Dermis microvascular lymphatic vessel endothelial cell (primary cell): Measurements from ENCODE around the gene RCAN2. TPM values are rescaled to one million over a fixed set of nuclear protein-coding genes. Genes with fewer than 3 reads are reported as not detected.

Source experiments
- DNase-seq, 2 donors: peaks; one replicate each; pipeline versions ENCODE4 v3.0.0 to v3.0.0-alpha.2; 2010; ENCODE audit warnings: low read depth in 2 of 2
- total RNA-seq: library from RNA; depleted of rRNA; stranded (reverse); fragments of >200 nt; gene quantifications from 2 replicates; pipeline ENCODE4 v1.2.1, GENCODE V29; 2014

Gene RCAN2
- total RNA-seq, 1 donor from 2014 or later, result 0.26 TPM

DNA sequence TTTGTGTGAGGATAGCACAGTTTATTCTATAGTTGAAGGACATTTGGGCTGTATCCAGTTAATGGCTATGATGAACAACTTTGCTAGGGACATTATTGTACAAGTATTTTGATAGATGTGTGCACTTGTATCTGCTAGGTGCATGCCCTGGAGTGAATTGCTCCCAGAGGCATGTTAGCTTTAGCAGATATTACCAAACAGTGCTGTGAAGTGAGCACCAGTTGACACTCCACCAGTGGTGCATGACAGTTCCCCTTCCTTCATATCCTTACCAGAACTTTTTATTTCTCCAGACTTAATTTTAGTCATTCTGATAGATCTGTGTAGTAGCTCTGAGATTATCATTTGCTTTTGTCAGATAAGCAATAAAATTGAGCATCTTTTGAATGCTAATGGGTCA lies 271.6 kb downstream of the RCAN2 start:
- no peak for DNase-seq

DNA sequence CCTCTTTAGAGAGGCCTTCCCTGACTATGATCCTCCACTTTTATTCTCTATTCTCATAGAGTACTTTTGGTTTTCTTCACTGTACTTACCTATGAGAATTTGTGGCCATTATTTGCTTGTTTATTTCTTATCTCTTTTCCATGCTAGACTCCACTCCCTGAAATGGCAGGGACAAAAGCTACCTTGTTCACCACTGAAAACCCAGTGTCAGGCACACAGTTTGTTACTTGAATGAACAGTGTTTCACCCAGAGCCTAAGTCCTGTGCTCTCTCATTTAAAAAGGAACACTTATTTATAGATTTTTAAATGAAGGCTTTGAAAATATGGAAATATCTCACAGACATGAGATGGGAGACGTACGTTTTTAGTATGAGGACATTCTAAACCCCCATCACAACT lies 272.8 kb downstream of the RCAN2 start:
- DNase-seq, result no peak

DNA sequence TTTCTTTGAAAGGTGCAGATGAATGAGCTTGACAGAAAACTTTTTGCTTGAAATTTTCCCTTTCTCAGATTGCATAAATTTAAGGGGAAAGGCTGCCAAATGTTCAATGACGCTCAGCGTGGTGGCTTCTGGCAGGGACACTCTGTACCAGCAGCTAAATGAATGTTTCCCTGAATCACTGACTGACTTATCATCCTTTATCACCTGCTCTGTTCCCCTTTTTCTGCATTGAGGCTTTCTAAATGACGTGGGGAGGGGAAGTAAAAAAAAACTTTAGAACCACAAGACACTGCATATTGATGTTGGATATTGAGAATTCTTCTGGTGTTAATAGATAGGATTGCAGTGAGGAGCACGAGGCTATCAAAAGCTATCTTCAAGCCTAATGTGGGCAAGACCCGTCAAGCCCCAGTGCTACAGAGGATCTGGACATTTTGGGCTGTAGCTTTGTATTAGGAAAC lies 273.5 kb downstream of the RCAN2 start:
- no peak for DNase-seq

DNA sequence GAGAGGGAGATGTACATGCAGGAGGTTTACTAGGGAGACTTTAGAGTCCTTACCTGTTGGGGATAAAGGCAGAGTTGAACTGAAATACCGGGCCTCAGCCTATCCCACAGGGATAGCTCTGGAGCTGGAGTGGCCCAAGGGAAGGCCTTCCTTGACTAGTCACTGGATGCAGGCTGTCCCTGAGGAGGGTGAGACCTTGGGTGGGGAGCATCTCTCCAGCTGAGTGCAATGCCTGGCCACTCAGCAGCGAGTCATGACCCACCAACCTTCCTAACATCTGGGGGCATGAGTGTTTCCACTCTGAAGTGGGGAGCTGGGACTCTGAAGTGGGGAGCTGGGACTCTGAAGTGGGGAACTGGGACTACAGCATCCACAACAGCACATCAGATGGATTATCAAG lies 274.4 kb downstream of the RCAN2 start:
- no peak for DNase-seq

DNA sequence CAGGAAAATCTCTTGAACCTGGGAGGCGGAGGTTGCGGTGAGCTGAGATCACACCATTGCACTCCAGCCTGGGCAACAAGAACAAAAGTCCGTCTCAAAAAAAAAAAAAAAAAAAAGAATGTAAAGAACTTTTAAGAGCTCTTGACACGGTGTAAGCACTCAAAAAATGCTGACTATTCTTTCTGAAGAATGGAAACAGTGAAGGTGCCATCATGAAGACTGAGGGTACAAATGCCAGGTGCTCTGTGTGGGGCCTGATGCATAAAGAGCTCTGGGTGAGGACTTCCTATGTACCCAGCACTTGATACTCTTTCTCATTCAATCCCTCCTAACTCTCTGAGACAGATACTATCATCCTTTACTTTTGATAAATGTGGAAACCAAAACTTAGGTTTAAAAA lies 275.5 kb downstream of the RCAN2 start:
- DNase-seq, result no peak

DNA sequence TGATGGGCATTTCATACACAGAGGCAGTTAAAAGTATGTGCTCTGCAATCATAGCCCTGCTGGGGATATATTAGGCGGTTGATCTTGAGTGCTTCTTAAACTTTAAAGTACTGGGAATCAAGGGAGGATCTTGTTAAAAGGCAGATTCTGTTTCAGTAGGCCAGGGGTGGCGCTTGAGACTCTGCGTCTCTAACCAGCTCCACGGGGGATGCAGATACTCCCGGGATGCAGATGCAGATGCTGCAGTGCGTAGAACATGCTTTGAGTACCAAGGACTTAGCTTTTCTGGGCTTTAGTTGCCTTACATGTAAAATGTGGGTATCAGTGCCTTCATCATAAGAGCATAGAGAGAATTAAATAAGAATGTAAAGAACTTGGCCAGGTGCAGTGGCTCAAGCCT lies 276.0 kb downstream of the RCAN2 start:
- DNase-seq, result no peak

DNA sequence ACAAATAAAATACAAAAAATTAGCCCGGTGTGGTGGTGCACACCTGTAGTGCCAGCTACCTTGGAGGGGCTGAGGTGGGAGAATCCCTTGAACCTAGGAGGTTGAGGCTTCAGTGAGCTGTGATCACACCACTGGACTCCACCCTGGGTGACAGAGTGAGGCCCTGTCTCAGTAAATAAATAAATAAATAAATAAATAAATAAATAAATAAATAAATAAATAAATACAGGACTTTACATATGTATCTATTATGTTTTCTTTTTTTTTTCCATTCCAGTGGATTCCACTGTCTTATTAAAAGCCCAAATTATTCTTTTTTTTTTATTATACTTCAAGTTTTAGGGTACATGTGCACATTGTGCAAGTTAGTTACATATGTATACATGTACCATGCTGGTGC lies 279.3 kb downstream of the RCAN2 start:
- DNase-seq, result no peak

DNA sequence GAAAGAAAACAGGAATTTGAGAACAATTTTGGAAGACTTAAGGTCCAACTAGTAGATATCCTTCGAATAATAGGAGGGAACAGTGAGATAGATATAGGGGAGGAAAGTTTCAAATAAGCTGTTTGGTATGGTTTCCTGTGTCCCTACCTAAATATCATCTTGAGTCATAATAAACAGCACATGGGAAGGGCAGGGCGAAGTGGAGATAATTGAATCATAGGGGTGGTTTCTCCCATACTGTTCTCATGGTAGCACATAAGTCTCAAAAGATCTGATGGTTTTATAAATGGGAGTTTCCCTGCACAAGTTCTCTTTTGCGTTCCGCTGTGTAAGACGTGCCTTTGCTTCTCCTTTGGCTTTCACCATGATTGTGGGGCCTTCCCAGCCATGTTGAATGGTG lies 281.0 kb downstream of the RCAN2 start:
- DNase-seq, result no peak

DNA sequence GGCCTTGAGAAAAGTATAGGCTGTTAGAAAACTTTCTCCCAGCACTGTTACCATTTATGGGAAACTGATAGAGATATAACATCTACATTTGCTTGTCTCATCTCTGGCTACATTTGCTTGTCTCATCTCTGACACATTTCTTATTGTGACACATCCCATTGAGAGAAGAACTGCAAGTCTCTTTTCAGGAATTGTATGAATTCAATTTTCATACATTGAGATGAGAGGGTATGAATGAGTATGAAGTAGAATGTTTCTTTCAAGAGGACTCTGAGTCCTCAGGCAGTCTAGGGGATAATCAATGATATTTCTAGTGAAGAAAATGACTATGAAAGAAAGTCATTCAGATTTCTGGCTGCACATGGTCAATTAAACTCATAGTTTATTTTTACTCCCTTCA lies 282.9 kb downstream of the RCAN2 start:
- DNase-seq, result no peak

DNA sequence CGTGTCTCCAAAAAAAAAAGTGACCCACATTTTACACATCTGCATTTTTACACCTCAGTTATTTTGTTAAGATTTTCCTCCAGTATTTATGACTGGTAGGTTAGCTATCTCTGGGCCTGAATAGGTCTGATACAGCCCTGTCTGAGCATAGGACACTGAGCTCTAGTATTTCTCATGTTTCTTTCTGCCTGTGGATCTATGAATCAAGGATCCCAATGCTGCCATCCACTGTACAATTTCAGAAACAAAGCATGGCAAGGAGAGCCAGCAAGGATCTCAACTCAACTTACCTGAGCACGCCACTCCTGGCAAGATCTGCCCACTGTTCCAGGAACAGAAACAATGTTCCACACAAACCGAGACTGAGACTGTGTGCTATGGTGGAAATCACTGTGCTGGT lies 284.1 kb downstream of the RCAN2 start:
- no peak for DNase-seq

DNA sequence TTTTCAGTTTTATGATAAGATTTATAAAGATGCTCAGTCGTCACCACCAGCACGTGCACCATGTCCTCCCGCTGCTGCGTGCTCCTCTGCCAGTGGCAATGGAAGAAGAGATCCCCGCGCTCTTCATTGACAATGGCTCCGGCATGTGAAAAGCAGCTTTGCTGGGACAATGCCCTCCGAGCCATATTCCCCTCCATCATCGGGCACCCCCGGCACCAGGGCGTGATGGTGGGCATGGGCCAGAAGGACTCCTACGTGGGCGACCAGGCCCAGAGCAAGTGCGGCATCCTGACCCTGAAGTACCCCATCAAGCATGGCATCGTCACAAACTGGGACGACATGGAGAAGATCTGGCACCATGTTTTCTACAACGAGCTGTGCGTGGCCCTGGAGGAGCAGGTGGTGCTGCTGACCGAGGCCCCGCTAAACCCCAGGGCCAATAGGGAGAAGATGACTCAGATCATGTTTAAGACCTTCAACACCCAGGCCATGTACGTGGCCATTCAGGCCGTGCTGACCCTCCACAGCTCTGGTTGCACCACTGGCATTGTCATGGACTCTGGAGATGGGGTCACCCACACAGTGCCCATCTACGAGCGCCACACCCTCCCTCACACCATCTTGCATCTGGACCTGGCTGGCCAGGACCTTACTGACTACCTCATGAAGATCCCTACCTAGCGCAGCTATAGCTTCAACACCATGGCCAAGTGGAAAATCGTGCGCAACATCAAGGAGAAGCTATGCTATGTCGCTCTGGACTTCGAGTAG lies 286.2 kb downstream of the RCAN2 start:
- DNase-seq, result no peak

DNA sequence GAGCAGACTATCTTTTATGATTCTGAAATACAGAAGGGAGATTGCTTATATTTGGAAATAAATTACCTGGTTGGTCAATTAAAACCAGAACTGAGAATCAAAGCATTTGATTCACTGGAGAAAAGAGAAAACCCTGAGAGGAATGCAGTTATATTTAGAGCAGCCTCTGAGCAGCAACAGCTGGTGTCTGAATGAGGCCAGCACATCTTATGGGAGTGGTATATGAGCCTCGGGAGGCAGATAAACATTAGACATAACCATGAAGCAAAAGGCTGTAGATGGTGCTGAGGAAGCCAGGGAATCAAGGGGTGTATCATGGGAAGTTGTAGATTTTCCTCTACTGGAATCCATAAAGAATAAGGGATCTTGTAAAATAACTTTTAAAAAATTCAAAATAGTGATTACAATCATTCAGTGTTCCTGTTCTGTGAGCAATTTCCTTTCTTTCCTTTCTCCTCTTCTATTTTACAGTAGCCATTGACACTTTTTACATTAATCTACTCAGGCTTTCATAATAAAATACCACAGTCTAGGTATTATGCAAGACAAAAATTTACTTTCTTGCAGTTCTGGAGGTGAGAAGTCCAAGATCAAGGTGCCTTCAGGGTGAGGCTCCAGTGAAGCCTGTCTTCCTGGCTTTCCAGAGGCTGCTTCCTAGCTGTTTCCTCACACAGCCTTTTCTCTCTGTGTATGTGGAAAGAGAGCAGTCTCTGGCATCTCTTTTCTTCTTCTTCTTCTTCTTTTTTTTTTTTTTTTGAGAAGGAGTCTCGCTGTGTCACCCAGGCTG lies 287.7 kb downstream of the RCAN2 start:
- DNase-seq, result no peak

DNA sequence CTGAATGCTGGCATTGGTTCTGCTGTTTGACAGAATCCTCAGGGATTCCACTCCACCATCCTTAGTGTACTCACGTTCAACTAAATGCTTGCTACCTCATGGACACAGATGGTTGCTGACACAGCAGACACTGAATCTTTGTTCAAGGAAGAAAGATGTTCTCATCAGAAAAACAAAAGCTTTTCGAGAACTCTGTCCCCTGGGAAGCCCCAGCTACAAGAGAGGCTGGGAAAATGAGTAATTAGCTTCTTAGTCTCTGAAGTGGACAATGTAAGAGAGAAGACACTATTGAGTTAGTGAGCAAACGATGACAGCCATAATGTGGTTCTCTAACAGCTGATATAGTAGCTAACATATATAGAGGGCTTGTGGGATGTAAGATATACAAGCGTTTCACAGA lies 289.5 kb downstream of the RCAN2 start:
- DNase-seq, result no peak

DNA sequence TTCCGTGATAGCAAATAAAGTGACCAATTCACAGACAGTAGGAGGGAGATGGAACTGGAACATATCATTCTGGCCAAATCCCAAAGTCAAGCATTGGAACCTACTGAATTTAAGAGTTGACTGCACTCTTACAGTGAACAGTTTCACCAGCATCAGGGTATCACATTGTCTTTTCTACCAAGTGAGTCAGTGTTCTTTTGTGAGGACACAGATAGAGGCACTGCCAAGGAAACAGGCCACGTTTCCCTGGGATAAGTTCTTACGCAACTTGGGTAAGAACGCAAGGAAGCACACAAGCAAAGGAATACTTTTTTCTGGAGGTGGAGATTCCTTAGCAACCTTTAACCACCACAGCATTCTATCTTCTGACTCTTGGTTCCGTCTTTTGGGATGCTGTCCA lies 291.9 kb downstream of the RCAN2 start:
- DNase-seq, result no peak

DNA sequence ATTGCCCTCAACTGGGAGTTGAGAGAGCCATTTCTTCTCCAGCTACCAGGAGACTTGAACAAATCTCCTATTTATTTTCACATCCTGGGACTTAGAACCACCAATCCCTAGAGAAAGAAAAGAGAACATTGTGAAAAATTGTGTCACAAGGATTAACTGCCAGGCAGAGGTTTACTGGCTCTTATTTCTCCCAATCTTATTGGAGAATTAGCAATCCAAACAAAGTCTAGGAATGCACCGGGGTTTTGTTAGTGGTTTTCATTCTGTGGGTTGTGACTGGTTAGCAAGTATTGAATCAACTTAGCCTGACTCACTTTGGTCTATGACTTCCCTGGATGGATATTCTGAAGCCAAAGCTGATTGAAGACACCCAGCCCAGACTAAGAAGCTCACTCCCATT lies 299.3 kb downstream of the RCAN2 start:
- no peak for DNase-seq

DNA sequence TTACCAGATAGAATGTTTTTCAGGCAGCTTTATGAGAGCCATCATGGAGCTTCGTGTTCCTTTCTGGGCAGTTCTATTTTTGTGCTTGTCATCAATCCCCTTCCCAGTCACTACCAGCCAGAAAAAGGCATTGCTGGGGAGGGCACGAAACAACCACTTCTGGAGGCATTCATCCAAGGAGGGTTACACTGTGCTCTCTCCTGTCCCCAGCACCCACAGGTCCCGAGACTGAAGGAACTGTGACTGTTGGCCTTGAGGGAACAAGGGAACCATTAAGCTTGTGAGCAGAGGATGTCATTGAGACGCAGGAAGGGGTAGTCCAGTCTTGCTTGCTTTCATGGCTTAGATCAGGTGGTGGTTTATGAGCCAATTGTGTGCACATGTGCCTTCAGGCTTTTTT lies 300.4 kb downstream of the RCAN2 start:
- DNase-seq, result no peak

DNA sequence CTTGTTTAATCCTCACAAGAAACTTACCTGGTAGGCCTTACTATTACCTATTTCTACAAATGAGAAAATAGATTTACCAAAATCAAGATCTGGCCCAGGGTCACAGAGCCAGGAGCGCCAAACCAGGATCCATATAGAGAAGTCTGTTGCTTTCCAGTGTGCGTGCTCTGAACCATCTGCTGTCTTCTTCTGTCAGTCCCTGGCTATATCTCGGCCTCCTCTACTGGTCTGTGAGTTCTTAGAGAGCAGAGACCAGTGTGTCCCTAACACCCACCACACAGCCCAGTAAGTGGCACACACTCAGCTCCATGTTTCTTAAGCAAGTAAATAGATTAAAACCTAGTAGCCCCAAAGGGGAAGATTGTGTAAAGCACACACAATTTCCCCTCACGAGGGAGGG lies 301.5 kb downstream of the RCAN2 start:
- no peak for DNase-seq

DNA sequence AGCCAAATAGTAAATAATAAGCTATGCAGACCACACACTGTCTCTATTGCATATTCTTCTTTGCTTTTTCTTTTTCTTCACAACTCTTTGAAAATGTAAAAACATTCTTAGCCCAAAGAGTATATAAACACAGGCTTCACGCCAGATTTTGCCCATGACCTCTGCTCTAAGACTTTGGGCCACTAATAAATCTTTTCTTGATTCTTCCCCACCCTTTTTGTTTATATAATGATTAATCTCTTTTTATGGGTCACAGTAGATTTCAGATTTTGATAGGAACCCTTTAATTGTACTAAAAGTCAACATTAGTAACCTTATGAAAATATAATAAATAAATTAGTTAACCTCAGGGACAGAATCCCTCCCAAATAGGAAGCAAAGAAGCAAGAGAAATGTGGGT lies 304.7 kb downstream of the RCAN2 start:
- DNase-seq, result no peak

DNA sequence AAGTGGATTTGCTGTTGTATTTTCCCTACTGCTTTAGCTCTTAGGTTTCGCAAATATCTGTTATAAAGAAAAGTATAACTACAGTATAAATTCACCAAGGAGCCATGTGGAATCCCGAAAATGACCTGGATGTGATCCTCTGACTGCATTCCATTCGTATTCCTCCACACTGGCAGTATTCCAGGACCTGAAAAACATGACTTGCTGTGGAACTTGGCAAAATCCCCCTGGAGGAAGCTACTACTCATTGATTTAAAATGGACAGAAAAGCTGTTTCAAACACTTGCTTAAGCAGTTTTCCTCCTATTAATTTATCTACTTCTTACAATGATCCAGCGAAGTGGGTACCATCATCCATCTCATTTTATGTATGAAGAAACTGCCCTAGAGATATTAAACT lies 307.1 kb downstream of the RCAN2 start:
- peak; percentile 24 to 52 for DNase-seq

DNA sequence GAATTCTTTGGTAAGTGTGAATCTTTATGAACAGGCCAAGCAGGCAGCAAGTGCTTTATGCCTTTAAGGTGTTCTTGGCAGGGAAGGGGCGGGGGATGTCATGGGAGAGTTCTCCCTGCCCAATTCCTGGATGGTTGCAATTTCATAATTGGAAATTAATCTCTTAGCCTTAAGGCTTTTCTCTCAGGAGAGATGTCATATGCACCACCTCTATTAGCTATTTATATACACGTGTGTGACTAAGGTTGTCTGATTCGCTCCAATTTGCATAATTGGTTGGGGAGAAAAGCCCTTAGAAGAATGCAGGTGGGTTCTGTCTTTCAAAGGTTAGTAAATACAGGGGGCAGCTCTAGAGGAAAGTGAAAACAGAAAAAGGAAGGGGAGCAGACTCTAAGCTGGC lies 315.3 kb downstream of the RCAN2 start:
- DNase-seq, result no peak

DNA sequence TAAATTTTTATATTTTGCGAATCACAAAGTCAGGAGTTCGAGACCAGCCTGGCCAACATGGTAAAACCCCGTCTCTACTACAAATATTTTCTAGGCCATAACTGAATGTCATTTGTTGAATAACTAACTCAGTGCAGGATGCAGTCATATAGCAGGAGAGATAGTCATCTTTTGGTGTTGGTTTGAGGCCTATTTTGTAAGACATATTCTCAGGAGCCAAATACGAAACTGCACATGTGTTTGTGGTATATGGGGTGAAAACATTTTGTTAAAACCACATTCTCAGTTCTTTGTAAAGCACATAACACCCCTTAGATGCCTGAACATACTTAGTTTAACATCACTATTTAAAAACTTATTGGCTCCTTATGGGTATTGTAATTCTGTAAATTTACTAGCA lies 315.8 kb downstream of the RCAN2 start:
- DNase-seq, result no peak

DNA sequence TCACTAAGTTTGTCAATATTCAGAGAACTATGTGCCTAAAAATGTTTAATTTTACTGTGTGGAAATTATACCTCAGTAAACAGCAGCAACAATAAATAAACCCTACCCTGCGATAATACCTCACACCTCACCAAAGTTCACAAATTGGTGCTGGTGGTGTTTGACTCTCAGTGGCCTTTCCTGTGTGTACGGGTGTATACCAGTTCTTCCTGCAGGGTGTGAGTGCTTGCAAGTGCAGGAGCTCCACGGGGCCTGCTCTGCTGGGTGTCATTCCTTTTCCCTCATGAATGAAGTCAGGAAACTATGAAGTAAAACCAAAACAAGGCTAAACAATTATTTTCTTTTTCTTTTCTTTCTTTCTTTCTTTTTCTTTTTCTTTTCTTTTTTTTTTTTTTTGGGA lies 316.3 kb downstream of the RCAN2 start:
- no peak for DNase-seq

DNA sequence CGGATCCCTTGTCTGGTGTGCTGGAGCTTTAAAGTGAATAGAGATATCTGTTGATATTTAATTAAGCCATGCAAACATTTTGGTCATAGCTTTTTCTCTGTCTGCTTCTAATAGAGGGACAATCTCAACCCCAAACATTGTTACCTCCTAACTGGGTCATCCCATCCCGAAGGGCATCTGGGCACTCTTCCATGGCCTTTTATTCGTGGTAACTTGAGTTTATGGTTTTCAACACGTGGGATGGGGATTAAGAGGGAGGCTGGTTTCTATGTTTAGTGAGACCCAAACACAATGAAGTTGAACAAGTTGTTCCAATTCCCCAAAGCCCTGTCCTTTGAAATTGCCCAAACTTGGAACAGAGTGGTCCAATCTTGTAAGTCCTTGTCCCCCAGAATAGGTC lies 319.1 kb downstream of the RCAN2 start:
- no peak for DNase-seq
